Measurements from ENCODE around the gene PNLDC1.

Gene PNLDC1

DNA sequence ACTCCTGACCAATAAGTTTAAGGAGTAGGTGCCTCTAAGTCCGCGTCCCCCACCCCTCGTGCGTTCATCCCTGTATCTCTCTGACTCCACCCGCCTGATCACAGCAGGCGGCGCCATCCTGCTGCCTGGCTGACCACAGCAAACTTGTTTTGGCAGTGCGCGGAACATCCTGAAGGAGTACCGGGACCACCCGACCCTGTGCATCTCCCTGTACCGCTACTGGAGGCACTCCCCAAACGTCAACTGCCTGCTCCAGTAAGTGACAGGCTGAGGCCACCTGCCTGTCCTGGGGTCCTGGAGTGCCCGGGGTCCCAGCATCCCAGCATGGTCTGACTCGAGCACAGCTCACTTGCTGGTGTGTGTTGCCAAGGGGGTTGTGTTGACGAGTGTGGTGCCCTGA lies 19.0 kb downstream of the PNLDC1 start:
- no peak overlapping the region for H4K91ac ChIP-seq (ENCODE audit: low read depth, low read length)
- no peak for DNase-seq
- no peak overlapping the region for H4K8ac ChIP-seq (ENCODE audit: low read depth, low read length)
- no peak overlapping the region for H3K27ac ChIP-seq (ENCODE audit: low read depth, low read length)
- H3K18ac ChIP-seq (ENCODE audit: low read length) = no peak overlapping the region
- peaks cover 0 to 4% of the 10 kb centered on the region in 2 experiments for H3K36me3 ChIP-seq (ENCODE audit: control insufficient read depth in 1 of 2, insufficient read depth in 2 of 2, low read length in 2 of 2)
- H2BK120ac ChIP-seq (ENCODE audit: insufficient read depth, low read length, poor library complexity) = no peak overlapping the region
- H2AFZ ChIP-seq (ENCODE audit: insufficient read depth, low read length, poor library complexity) = no peak overlapping the region
- no peak overlapping the region for H2BK5ac ChIP-seq (ENCODE audit: low read depth, low read length, poor library complexity)
- H3K4ac ChIP-seq (ENCODE audit: low read depth, low read length) = no peak overlapping the region
- H3K4me1 ChIP-seq (ENCODE audit: control insufficient read depth in 1 of 2, insufficient read depth in 2 of 2, low read length in 2 of 2) = peaks cover 8 to 17% of the 10 kb centered on the region in 2 experiments
- no peak overlapping the region for H2AK5ac ChIP-seq (ENCODE audit: low read length)
- no peaks in the 10 kb centered on the region for H3K27me3 ChIP-seq (ENCODE audit: insufficient read depth, low read length)
- peaks cover 8% of the 10 kb centered on the region for H3K9me3 ChIP-seq (ENCODE audit: insufficient read depth, low read depth, low read length)
- H3K4me2 ChIP-seq (ENCODE audit: low read length) = no peak overlapping the region
- H3K4me3 ChIP-seq (ENCODE audit: low read depth, low read length) = no peak overlapping the region
- no CpG with 5 or more reads among the region's 16 CpGs for WGBS (ENCODE audit: extremely low coverage, insufficient coverage, insufficient read length)
- H3K14ac ChIP-seq (ENCODE audit: low read length) = no peak overlapping the region
- H3K79me2 ChIP-seq (ENCODE audit: control insufficient read depth, insufficient read depth, low read length, poor library complexity) = no peaks in the 10 kb centered on the region
- no peak overlapping the region for H3K9ac ChIP-seq (ENCODE audit: low read length)
- H3K23ac ChIP-seq (ENCODE audit: low read length) = no peak overlapping the region
- H3K79me1 ChIP-seq (ENCODE audit: low read length) = peaks cover 11% of the 10 kb centered on the region
- no peak overlapping the region for H2BK12ac ChIP-seq (ENCODE audit: low read length)
- no peak overlapping the region for H4K12ac ChIP-seq (ENCODE audit: low read depth, low read length)

DNA sequence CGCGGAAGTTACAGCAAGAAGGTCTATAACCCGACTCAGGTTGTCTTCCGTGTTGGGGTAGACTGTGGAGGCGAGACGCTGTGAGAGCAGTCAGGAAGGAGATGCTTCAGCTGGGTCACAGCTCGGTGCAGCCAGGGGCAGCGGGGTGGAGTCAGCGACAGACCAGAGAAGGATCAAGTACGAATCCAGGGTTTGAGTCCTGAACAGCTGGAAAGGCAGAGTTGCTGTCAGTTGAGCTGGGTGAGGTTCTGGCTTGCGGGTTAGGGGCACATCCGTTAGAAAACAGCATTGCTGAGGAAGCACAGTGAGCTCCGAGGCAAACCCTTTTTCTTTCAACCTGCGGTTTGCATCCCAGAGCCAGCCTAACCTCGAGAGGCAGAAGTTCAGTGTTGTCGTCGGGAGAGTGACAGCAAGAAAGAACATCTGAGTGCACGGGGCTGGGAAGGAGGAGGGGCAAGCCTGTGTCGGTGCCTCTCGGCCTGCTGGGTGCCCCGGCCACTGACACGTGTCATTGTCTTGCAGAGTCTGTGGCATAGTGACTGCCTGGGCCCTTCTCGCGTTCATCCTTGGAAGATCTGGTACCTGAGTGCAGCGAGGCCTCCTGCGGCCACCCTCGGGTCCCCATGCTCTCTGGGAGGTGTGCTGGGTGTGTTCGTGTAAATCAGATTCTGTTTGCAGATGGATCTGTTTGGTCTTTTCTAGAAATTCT lies 20.0 kb downstream of the PNLDC1 start:
- Histone ChIP-seq H2BK12ac (ENCODE audit: low read length) (no peak overlapping the region), H3K9ac (ENCODE audit: low read length) (no peak overlapping the region), H3K23ac (ENCODE audit: low read length) (no peak overlapping the region), H3K27ac (ENCODE audit: low read depth, low read length) (no peak overlapping the region), H3K27me3 (ENCODE audit: insufficient read depth, low read length) (no peaks in the 10 kb centered on the region), H4K12ac (ENCODE audit: low read depth, low read length) (no peak overlapping the region), H3K79me2 (ENCODE audit: control insufficient read depth, insufficient read depth, low read length, poor library complexity) (no peaks in the 10 kb centered on the region), H3K36me3 (ENCODE audit: control insufficient read depth in 1 of 2, insufficient read depth in 2 of 2, low read length in 2 of 2) (peaks cover 0 to 4% of the 10 kb centered on the region in 2 experiments), H4K91ac (ENCODE audit: low read depth, low read length) (no peak overlapping the region), H3K4me3 (ENCODE audit: low read depth, low read length) (no peak overlapping the region), H3K4me2 (ENCODE audit: low read length) (no peak overlapping the region), H3K9me3 (ENCODE audit: insufficient read depth, low read depth, low read length) (peaks cover 6% of the 10 kb centered on the region), H3K18ac (ENCODE audit: low read length) (no peak overlapping the region), H3K14ac (ENCODE audit: low read length) (no peak overlapping the region), H3K4me1 (ENCODE audit: control insufficient read depth in 1 of 2, insufficient read depth in 2 of 2, low read length in 2 of 2) (peaks cover 4 to 8% of the 10 kb centered on the region in 2 experiments), H3K79me1 (ENCODE audit: low read length) (peaks cover 3% of the 10 kb centered on the region), H3K4ac (ENCODE audit: low read depth, low read length) (no peak overlapping the region), H2AK5ac (ENCODE audit: low read length) (no peak overlapping the region), H2BK120ac (ENCODE audit: insufficient read depth, low read length, poor library complexity) (no peak overlapping the region), H2BK5ac (ENCODE audit: low read depth, low read length, poor library complexity) (no peak overlapping the region), H4K8ac (ENCODE audit: low read depth, low read length) (no peak overlapping the region), H2AFZ (ENCODE audit: insufficient read depth, low read length, poor library complexity) (no peak overlapping the region)
- no peak for DNase-seq
- WGBS (ENCODE audit: extremely low coverage, insufficient coverage, insufficient read length) = no CpG with 5 or more reads among the region's 28 CpGs

DNA sequence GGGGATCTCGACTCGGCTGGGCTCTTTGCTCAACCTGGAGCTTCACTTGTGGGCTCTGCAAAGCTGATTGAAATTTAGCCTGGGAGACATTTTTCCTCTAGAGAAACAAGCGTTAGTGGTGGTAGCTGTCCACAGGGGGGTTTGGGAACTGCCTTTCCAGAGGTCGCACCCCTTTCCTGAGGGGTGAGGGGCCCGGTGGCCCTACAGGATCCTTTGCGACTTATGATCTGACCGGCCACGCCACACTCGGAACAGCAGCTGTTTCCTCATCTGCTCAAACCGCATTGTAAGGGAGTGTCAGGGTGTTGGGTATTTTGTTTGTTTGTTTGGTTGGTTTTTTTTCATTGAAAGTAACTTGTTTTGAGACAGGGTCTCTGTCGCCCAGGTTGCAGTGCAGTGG lies 21.0 kb downstream of the PNLDC1 start:
- Histone ChIP-seq H3K4me3 (ENCODE audit: low read depth, low read length) (no peak overlapping the region), H4K8ac (ENCODE audit: low read depth, low read length) (no peak overlapping the region), H4K12ac (ENCODE audit: low read depth, low read length) (no peak overlapping the region), H2AFZ (ENCODE audit: insufficient read depth, low read length, poor library complexity) (no peak overlapping the region), H3K36me3 (ENCODE audit: control insufficient read depth in 1 of 2, insufficient read depth in 2 of 2, low read length in 2 of 2) (peaks cover 0 to 4% of the 10 kb centered on the region in 2 experiments), H3K23ac (ENCODE audit: low read length) (no peak overlapping the region), H3K79me2 (ENCODE audit: control insufficient read depth, insufficient read depth, low read length, poor library complexity) (no peaks in the 10 kb centered on the region), H2AK5ac (ENCODE audit: low read length) (no peak overlapping the region), H4K91ac (ENCODE audit: low read depth, low read length) (no peak overlapping the region), H3K4ac (ENCODE audit: low read depth, low read length) (no peak overlapping the region), H2BK5ac (ENCODE audit: low read depth, low read length, poor library complexity) (no peak overlapping the region), H3K4me1 (ENCODE audit: control insufficient read depth in 1 of 2, insufficient read depth in 2 of 2, low read length in 2 of 2) (peaks cover 0 to 3% of the 10 kb centered on the region in 2 experiments), H2BK120ac (ENCODE audit: insufficient read depth, low read length, poor library complexity) (no peak overlapping the region), H3K14ac (ENCODE audit: low read length) (no peak overlapping the region), H2BK12ac (ENCODE audit: low read length) (no peak overlapping the region), H3K79me1 (ENCODE audit: low read length) (peaks cover 2% of the 10 kb centered on the region), H3K9me3 (ENCODE audit: insufficient read depth, low read depth, low read length) (peaks cover 6% of the 10 kb centered on the region), H3K27me3 (ENCODE audit: insufficient read depth, low read length) (no peaks in the 10 kb centered on the region), H3K9ac (ENCODE audit: low read length) (no peak overlapping the region), H3K18ac (ENCODE audit: low read length) (no peak overlapping the region), H3K4me2 (ENCODE audit: low read length) (no peak overlapping the region), H3K27ac (ENCODE audit: low read depth, low read length) (no peak overlapping the region)
- no peak for DNase-seq
- WGBS (ENCODE audit: extremely low coverage, insufficient coverage, insufficient read length) = no CpG with 5 or more reads among the region's 11 CpGs

DNA sequence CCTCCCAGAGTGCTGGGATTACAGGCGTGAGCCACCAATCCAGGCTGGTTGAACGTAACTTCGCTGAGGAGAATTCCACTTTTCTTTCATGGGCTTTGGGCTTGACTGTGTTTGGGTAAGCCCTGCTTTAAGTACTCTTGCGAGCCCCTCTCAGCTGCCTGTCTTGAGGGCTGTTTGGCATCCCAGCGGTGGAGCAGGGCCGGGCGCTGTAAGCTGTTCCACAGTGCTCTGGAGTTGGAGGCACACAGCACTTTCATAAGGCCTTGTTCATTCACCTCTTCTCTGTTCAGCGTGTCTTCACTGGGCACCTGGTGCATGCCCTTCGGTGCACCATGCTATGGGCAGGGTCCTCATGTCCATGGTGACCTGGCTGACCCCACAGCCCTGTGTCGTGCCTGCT lies 21.6 kb downstream of the PNLDC1 start:
- no peak for DNase-seq
- Histone ChIP-seq H2BK12ac (ENCODE audit: low read length) (no peak overlapping the region), H3K36me3 (ENCODE audit: control insufficient read depth in 1 of 2, insufficient read depth in 2 of 2, low read length in 2 of 2) (peaks cover 0 to 4% of the 10 kb centered on the region in 2 experiments), H3K4me3 (ENCODE audit: low read depth, low read length) (no peak overlapping the region), H2BK5ac (ENCODE audit: low read depth, low read length, poor library complexity) (no peak overlapping the region), H4K8ac (ENCODE audit: low read depth, low read length) (no peak overlapping the region), H3K27ac (ENCODE audit: low read depth, low read length) (no peak overlapping the region), H3K4me2 (ENCODE audit: low read length) (no peak overlapping the region), H2AFZ (ENCODE audit: insufficient read depth, low read length, poor library complexity) (no peak overlapping the region), H3K14ac (ENCODE audit: low read length) (no peak overlapping the region), H3K23ac (ENCODE audit: low read length) (no peak overlapping the region), H3K4me1 (ENCODE audit: control insufficient read depth in 1 of 2, insufficient read depth in 2 of 2, low read length in 2 of 2) (no peaks in the 10 kb centered on the region), H2BK120ac (ENCODE audit: insufficient read depth, low read length, poor library complexity) (no peak overlapping the region), H4K12ac (ENCODE audit: low read depth, low read length) (no peak overlapping the region), H3K79me1 (ENCODE audit: low read length) (no peaks in the 10 kb centered on the region), H3K9ac (ENCODE audit: low read length) (no peak overlapping the region), H4K91ac (ENCODE audit: low read depth, low read length) (no peak overlapping the region), H3K79me2 (ENCODE audit: control insufficient read depth, insufficient read depth, low read length, poor library complexity) (no peaks in the 10 kb centered on the region), H3K4ac (ENCODE audit: low read depth, low read length) (no peak overlapping the region), H3K27me3 (ENCODE audit: insufficient read depth, low read length) (no peaks in the 10 kb centered on the region), H2AK5ac (ENCODE audit: low read length) (no peak overlapping the region), H3K9me3 (ENCODE audit: insufficient read depth, low read depth, low read length) (peaks cover 6% of the 10 kb centered on the region), H3K18ac (ENCODE audit: low read length) (no peak overlapping the region)
- WGBS (ENCODE audit: extremely low coverage, insufficient coverage, insufficient read length) = no CpG with 5 or more reads among the region's 10 CpGs
